Measurements from ENCODE around the gene THAP4. TPM values are rescaled to one million over a fixed set of nuclear protein-coding genes. Genes with fewer than 3 reads are reported as not detected.
"Not testable (repeated sequence)": the region's sequence is repeated elsewhere in the genome, so short reads cannot be mapped to it uniquely, and the experiment has no call there.

The THAP4 gene
- total RNA-seq, 2 experiments from 2014 or later = 45.1 to 48.9 TPM

DNA sequence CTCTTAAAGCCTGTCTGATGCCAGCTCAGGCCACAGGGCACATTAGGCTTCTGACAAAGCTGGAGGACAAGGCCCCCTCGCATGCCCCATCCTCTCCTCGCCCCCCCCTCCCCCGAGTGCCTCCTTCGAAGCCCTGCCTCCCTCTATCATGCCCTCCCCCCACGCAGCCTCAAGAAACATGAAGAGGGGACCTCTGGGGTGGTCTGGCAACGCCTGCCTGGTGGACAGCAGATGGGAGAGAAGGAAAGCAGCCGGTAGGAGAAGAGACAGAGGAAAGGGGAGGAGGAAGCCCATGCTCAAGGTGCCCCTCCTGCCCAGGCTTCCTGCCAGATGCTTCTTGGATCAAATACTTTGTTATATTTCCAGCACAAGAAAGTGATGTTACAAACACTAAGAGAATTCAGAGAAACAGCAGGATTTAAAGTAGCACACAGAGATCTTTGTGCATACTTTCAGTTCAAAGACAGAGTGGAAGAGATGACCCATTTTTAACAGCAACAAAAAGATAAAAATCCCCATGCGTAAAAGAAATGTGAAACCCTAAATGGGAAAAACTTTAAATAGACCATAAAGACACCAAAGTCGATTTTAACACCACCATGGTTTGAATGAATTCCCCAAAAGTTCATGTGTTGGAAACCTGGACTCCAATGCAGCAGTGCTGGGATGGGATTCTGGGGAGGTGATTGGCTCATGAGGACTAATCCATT, 59.4 kb downstream of the THAP4 start:
- Mint-ChIP-seq H3K27me3 (no peaks in the 10 kb centered on the region), H3K27ac (no peak overlapping the region), H3K36me3 (ENCODE audit: low read depth) (peaks cover 10% of the 10 kb centered on the region), H3K4me3 (no peak overlapping the region), H3K4me1 (ENCODE audit: low read depth) (no peaks in the 10 kb centered on the region), H3K9me3 (no peaks in the 10 kb centered on the region)
- POLR2A ChIA-PET = no interaction called here
- intact Hi-C loops (cut with micrococcal nuclease) = no loop called here
- ATAC-seq = no peak
- TF ChIP-seq, protein P1, sequence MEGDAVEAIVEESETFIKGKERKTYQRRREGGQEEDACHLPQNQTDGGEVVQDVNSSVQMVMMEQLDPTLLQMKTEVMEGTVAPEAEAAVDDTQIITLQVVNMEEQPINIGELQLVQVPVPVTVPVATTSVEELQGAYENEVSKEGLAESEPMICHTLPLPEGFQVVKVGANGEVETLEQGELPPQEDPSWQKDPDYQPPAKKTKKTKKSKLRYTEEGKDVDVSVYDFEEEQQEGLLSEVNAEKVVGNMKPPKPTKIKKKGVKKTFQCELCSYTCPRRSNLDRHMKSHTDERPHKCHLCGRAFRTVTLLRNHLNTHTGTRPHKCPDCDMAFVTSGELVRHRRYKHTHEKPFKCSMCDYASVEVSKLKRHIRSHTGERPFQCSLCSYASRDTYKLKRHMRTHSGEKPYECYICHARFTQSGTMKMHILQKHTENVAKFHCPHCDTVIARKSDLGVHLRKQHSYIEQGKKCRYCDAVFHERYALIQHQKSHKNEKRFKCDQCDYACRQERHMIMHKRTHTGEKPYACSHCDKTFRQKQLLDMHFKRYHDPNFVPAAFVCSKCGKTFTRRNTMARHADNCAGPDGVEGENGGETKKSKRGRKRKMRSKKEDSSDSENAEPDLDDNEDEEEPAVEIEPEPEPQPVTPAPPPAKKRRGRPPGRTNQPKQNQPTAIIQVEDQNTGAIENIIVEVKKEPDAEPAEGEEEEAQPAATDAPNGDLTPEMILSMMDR (IDR thresholded peaks at IDR 0.05) = no peak
- DNase-seq = no peak
- CTCF ChIA-PET = no interaction called here

DNA sequence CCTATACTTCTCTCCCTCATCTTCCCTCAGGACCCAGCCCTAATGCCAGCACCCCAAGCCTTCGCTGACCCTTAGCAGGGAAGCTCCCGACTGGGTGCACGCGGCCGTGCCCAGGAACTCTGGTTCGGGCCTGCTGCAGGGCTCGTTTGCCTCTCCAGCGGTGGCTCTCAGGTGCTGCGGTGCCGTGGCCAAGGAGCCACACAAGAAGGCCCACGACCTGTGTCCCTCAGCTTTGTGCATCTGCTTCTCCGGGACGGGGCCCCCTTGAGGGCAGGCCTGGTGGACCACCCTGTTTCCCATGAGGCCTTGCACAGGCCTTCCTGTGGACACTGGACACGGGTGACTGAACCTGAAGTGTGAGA, 60.7 kb downstream of the THAP4 start:
- TF ChIP-seq, protein P1 (IDR thresholded peaks at IDR 0.05) = no peak
- Mint-ChIP-seq H3K4me3 (no peak overlapping the region), H3K27ac (no peak overlapping the region), H3K4me1 (ENCODE audit: low read depth) (no peaks in the 10 kb centered on the region), H3K9me3 (no peaks in the 10 kb centered on the region), H3K36me3 (ENCODE audit: low read depth) (peaks cover 2% of the 10 kb centered on the region), H3K27me3 (no peaks in the 10 kb centered on the region)
- ATAC-seq (no peak), DNase-seq (no peak)
- intact Hi-C loops (cut with micrococcal nuclease) = no loop called here
- ChIA-PET POLR2A (interaction anchor here (0.7 kb wide), 1 partner anchor 14 kb away, joined by 3 read pairs; no protein-coding TSS in a partner anchor), CTCF (no interaction called here)

DNA sequence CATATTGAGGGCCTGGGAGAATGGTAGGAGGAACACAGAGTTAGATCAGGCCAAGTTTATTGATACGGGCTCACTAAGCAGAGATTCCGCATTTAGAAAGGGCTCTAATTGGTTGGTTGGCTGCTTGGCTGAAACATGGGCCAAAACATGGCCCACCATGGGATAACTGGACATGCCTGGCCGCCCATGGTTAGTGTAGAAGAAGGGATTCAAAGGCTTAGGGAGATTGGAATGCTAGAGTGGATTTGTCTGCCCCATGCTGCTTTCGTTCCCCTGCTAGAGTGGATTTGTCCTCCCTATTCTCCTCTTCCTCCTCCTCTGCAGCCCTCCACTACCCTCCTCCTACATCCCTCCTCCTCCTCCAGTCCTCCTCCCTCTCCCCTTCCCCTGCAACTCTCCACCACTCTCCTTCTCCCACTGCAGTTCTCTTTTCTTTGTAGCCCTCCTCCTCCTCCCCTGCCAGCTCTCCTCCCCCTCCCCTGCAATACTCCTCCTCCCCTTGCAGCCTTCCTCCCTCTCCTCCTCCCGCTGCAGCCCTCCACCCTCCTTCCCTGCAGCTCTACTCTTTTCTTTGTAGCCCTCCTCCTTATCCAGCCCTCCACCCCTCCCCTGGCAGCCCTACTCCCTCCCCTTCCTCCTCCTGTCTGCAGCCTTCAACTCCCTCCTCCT, 61.2 kb downstream of the THAP4 start:
- Mint-ChIP-seq H3K27ac (no peak overlapping the region), H3K27me3 (no peaks in the 10 kb centered on the region), H3K36me3 (ENCODE audit: low read depth) (peaks cover 2% of the 10 kb centered on the region), H3K4me1 (ENCODE audit: low read depth) (no peaks in the 10 kb centered on the region), H3K4me3 (no peak overlapping the region), H3K9me3 (no peaks in the 10 kb centered on the region)
- POLR2A ChIA-PET = interaction anchor here (0.7 kb wide), 1 partner anchor 14 kb away, joined by 3 read pairs; no protein-coding TSS in a partner anchor
- CTCF ChIA-PET = no interaction called here
- intact Hi-C loops (cut with micrococcal nuclease) = no loop called here
- DNase-seq = no peak
- TF ChIP-seq, protein P1 (IDR thresholded peaks at IDR 0.05) = no peak
- no peak for ATAC-seq

DNA sequence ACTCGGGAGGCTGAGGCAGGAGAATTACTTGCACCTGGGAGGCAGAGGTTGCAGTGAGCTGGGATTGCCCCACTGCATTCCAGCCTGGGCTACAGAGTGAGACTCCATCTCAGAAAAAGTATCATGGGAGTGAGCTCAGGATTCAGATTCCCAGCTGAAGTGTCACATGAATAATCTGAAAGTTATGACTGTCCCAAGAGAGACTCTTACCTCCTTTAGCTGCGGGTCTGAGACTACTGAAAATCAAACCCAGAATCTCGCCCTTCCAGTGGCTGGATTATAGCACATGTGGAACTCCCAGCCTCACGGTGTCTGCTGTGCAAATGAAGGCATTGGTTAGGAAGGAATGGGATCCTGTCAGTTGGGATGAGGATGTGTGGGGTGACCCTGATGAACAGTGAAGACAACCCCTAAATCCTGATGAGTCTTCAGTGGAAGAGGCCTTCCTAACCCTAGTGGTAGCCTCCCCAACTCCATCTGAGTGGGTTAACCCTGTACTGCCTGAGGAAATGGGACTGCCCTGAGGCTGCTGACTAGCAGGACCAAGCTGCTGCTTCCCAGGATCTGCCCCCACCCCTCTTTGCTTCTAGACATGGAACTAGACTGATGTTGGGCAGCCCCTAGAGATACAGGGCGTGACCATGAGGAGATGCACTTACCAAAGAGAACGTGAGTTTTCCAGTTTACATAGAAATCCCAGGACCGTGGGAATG, 61.9 kb downstream of the THAP4 start:
- Mint-ChIP-seq H3K36me3 (ENCODE audit: low read depth) (no peaks in the 10 kb centered on the region), H3K4me1 (ENCODE audit: low read depth) (no peaks in the 10 kb centered on the region), H3K27ac (no peak overlapping the region), H3K9me3 (no peaks in the 10 kb centered on the region), H3K4me3 (no peak overlapping the region), H3K27me3 (no peaks in the 10 kb centered on the region)
- no peak for ATAC-seq
- TF ChIP-seq, protein P1 (IDR thresholded peaks at IDR 0.05) = no peak
- no peak for DNase-seq
- POLR2A ChIA-PET = no interaction called here
- CTCF ChIA-PET = no interaction called here
- intact Hi-C loops (cut with micrococcal nuclease) = no loop called here

DNA sequence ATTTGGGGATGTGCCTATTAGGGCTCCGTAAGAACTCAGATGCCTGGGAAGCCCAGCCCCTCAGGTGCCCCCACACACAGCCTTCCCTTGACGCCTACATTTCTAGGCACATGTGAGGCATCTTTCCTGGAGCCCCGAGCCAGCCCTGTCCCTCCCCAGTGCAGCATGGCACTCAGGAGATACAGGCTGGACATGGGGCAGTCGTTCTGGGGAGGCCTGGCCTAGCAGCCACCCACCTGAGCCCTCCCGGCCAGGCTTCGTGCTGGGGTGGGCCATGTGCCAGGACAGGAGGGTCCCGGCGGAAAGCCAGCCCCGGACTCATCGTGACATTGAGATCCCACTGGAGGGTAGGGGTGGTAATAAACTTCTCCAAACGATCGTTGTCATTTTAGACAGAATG, 63.2 kb downstream of the THAP4 start:
- H3K9me3 Mint-ChIP-seq = no peaks in the 10 kb centered on the region
- no peak for DNase-seq
- H3K4me1 Mint-ChIP-seq (ENCODE audit: low read depth) = no peaks in the 10 kb centered on the region
- CTCF ChIA-PET = no interaction called here
- TF ChIP-seq, protein P1 (IDR thresholded peaks at IDR 0.05) = no peak
- POLR2A ChIA-PET = no interaction called here
- no peaks in the 10 kb centered on the region for H3K36me3 Mint-ChIP-seq (ENCODE audit: low read depth)
- no peak overlapping the region for H3K4me3 Mint-ChIP-seq
- H3K27me3 Mint-ChIP-seq = no peaks in the 10 kb centered on the region
- no peak for ATAC-seq
- intact Hi-C loops (cut with micrococcal nuclease) = no loop called here
- H3K27ac Mint-ChIP-seq = no peak overlapping the region

DNA sequence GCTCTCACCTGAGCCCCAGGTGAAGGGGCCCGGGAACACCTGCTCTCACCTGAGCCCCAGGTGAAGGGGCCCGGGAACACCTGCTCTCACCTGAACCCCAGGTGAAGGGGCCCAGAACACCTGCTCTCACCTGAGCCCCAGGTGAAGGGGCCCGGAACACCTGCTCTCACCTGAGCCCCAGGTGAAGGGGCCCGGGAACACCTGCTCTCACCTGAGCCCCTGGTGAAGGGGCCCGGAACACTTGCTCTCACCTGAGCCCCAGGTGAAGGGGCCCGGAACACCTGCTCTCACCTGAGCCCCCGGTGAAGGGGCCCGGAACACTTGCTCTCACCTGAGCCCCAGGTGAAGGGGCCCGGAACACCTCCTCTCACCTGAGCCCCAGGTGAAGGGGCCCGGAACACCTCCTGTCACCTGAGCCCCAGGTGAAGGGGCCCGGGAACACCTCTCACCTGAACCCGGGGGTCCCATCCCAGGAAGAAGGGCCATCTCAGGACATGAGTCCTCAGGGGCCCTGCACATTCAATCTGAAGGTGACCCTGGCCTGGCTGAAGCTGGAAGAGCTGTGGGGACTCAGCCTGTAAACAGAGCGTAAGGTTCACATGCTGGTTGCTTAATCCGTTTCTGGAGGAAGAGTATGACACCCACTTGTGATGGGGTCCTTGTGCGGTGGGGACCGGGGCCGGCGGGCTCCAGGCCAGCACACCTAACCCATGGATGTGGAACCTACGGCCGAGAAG, 63.9 kb downstream of the THAP4 start:
- DNase-seq; ATAC-seq; H3K27ac Mint-ChIP-seq; intact Hi-C loops (cut with micrococcal nuclease); POLR2A ChIA-PET; H3K9me3 Mint-ChIP-seq; H3K4me1 Mint-ChIP-seq (ENCODE audit: low read depth); CTCF ChIA-PET; H3K27me3 Mint-ChIP-seq; H3K36me3 Mint-ChIP-seq (ENCODE audit: low read depth); H3K4me3 Mint-ChIP-seq: not testable (repeated sequence)
